Non-pigmented ciliary epithelial cell (primary cell): ENCODE measurements around the gene WNT7A.

Source experiments
- DNase-seq: peaks from one replicate; pipeline ENCODE4 v3.0.0-alpha.2; 2010; ENCODE audit warnings: low read depth

The WNT7A gene

GRCh38 chr3:13845806-13846205 lies 34.1 kb downstream of the WNT7A start:
- no peak for DNase-seq

GRCh38 chr3:13844911-13845310 lies 35.0 kb downstream of the WNT7A start:
- no peak for DNase-seq

DNA sequence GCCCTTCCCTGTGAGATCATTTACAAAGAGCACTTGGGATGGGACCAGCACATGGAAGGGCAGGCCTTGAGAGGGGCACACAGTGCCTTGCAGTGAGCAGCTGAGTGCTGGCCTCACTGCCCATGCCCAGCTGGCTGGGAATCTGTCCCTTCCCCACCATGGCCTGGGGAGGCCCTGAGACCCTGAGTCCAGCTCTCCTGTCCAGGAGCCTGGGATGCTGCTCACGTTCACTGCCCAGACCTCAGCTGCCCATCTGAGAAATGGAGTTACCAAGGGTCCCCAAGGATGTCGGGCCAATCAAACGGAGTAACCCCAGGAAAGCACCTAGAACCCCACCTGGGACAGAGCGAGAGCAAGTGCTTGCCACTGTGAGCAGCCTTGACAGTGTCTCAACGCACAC lies 35.6 kb downstream of the WNT7A start:
- DNase-seq: no peak

DNA sequence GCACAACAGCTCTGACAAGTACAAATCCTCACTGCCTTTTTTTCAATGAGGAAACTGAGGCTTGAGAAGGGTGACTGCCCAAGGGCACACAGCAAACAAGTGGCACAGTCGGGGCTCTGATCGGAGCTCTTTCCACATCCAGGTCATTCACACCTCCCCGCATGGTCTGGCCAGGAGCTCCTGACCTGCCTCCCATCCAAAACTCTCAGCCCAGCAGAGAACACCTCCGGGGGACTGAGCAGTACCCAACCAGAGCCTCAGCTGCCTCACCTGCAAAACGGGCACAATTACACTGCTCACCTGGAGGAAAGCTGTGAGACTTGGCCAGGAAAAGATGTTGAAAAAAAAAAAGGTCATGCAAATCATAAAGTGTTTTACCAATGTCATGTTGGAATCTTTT lies 36.5 kb downstream of the WNT7A start:
- DNase-seq: no peak

DNA sequence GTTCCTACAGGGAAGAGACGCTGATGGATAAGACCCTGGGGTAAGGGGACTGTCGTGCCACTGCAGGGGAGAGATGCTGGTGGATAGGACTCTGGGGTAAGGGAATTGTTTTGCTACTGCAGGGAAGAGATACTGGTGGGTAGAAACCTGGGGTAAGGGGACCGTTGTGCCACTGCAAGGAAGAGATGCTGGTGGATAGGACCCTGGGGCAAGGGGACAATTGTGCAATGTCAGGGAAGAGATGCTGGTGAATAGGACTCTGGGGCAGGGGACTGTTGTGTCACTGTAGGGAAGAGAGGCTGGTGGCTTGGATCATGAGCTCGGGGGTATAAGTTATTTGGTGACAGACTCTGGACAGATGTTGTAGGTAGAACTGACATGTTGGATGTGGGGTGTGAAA lies 37.6 kb downstream of the WNT7A start:
- DNase-seq: no peak

DNA sequence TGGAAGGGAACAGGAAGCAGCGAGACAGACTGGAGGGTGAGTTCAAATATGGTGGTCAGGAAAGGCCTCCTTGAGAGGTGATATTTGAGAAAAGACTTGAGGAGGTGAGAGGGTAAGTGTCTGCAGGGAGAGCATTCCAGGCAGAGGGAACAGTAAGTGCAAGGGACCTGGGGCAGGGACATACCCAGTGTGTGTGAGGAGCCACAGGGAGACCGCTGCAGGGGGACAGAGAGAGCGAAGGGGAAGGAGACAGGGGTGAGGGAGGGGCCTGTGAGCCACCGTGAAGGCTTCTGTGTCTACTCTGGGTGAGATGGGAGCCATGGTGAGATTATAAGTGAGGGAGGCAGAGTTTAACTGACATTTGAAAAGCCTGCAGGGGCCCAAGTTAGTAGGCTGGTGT lies 38.0 kb downstream of the WNT7A start:
- no peak for DNase-seq

DNA sequence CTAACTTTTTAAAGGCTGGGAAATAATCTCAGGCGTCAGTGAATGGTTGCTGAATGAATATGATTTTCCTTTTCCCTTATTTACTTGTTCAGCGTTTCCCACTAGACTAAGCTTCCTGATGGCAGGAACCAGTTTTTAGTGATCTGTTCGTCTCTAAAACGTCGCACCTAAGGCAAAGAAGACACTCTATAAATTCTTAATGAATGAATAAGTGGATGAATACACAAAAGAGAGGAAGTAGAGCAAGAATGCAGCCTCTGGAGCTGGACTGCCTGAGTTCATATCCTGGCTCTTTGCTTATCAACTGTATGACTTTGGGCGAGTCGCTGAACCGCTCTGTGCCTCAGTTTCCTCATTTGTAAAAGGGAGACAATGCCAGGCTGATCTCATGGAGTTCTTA lies 38.7 kb downstream of the WNT7A start:
- no peak for DNase-seq

- DNase-seq: no peak
These were observed 39.4 kb downstream of the WNT7A start for GRCh38 chr3:13840456-13840855.

DNA sequence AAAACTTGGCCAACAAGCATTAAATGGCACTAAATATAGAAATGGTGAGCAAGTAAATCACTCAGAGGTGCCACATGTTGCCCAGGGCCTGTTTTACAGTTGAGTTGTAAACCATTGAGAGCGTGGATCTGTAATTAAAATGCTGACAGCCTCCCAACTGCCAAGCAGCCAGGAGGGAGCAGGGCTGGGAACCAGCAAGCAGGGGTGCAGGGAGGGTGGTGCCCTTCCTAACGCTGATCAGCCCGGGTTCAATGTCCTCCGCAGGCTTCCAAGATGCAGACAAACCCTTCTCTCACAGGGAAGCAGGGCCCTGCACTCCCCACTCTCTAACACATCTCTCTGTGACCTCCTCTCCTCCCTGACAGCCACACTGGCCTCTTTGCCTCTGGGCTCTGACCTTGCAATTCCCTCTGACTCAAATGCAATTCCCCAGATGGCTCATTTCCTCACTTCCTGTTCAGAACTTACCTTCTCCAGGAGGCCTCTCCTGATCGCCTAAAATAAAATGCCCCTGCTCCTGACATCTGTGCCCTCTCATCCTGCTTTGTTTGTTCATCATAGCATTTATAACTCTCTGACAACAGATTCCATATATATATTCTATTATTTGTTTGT lies 40.0 kb downstream of the WNT7A start:
- no peak for DNase-seq

- DNase-seq: no peak
These were observed 40.6 kb downstream of the WNT7A start for GRCh38 chr3:13839253-13839652.

DNA sequence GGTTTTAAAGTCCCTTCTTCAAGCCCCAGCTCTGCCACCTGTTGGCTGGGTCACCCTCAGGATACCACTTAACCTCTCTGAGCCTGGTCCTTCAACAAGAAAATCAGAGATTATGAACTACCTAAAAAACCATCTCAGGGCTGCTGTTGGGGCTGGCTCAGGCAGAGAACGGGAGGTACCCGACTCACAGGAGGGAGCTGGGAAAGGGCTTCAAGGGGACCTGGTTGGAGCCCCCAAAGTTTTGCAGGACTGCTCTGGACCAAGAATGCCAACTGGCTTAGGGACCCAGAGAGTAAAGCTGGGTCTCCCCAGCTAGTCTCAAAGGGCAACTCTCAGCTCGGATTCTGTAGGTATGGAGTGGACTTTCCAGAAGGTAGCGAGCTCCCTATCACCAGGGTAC lies 41.5 kb downstream of the WNT7A start:
- DNase-seq: no peak

DNA sequence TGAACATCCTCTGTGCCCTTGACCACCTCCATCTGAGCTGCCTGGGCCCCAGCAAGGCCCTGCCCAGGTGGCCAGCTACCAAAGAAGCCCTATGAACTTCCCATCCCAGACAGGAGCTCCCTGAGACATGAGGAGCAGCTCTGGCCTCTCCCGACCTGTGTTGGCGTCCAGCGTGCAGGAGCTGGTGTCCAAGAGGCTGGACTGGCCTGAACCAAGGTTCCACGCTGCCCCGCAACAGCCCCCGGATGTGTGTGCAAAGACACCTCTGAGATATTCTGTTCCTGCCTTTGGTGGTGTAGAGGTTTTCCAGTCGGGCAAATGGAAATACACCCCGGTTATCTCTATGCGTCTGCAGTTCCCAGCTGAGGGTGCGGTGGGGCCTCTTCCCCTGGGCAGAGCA lies 42.1 kb downstream of the WNT7A start:
- no peak for DNase-seq

- no peak for DNase-seq
These were observed 42.9 kb downstream of the WNT7A start for GRCh38 chr3:13836658-13837587.

DNA sequence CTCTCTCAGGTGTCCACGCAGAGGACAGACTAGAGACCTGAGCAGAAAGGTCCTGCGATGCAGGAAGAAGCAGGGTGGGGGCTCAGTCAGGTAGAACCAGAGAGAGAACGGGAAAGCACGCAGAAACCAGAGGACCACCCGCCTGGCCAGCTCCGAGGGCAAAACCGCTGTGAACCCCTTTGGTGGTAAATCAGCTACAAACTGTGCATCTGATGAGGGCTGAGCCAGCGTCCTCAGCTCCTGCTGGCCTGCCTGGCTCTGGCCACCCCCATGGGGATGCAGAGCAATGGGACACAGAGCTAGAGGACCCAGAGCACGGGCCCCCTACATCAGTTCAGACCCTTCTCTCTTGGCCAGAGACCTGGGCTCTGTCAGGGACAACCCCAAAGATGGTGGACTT lies 44.6 kb downstream of the WNT7A start:
- no peak for DNase-seq

DNA sequence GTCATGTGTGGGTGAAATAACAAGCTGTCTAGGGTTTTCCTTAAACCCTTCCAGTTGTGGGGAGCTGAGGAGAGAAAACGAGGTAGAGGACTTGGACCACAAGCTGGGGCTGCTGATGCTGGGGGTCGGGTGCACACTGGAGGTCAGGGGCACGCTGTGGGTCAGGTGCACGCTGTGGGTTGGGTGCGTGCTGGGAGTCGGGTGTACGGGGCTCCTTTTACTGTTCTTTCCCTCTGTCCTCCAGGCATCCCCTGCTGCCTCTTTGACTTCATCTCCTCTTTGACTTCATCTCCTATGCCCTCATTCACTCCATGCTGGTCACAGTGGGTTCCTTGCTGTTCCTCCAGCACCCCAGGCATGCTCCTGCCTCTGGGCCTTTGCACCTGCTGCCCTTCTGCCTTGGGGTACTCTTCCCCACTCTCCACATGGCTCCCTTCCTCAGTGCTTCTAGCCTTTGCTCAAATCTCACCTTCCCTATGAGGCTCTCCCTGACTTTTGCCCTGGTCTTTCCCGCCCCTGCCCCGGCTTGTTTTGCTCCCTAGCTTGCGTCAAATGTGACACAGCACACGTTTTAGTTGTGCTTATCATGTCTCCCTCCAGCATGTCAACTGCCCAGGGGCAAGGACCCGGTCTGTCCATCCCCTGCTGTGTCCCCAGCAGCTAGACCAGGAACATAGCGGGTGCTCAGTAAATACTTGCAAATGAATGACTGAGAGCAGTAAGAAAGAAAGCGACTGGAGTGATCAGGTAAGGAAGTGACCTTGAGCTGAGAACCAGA lies 45.4 kb downstream of the WNT7A start:
- no peak for DNase-seq

DNA sequence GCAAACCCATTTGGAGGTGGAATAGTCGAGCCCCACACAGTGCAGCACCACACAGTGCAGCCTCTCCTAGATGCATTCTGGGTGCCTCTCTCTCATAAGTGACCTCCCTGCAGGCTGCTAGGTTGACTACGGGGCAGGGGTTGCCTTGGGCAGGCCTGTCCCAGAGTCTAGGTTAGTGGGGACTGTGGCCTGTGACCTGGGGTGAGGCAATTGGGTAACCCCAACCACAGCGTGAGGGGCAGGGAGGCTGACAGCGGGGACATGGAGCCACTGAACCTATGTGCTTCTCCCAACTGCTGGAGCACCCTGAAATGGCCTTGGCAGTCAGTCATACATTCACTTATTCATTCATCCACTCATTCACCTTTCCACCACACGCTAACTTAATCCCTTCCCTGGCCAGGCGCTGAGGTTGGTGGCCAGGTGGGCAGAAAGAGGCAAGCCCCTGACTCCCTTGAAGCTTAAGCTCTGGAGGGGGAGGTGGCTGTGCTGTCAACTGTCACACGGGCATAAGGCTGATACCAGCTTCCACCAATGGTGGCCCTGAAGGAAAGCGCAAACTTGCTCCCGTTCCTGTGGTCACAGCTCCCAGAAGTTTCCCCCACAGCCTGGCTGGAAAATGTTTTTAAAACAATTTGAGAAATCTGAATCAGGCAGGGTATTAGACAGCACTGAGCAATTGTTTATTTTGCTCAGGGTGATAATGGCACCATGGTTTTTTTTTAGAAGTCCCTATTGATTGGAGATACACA lies 46.2 kb downstream of the WNT7A start:
- no peak for DNase-seq

- DNase-seq: no peak
These were observed 47.7 kb downstream of the WNT7A start for GRCh38 chr3:13832130-13832529.

GRCh38 chr3:13831386-13831996 lies 48.4 kb downstream of the WNT7A start:
- no peak for DNase-seq

DNA sequence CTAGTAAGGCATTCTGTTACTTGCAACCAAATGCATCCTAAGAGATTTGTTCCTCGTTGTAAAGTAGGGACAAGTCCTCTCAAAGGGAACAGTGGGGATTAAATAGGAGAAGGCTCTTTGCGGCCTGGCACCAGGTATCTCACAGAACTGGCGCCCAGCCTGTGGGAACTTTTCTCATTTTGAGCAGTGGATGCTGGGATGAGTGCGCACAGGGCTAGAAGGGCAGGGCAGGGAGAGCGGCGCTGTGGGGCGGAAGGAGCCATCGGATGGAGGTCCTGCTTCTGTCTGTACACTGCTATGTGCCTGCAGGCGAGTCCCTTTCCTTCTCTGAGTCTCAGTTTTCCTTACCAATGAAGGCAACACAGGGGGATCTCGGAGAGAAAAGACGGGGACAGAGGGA lies 50.6 kb downstream of the WNT7A start:
- DNase-seq: no peak

GRCh38 chr3:13828501-13829265 lies 51.2 kb downstream of the WNT7A start:
- DNase-seq: no peak

GRCh38 chr3:13827699-13828098 lies 52.2 kb downstream of the WNT7A start:
- no peak for DNase-seq
